Upper lobe of left lung (tissue), 6 donors: ENCODE results near the gene KNSTRN. TPM values are rescaled to one million over a fixed set of nuclear protein-coding genes. Genes with fewer than 3 reads are reported as not detected.

ENCODE experiments used
- ATAC-seq, 2 donors: fragments of 200-7000 bp; cut with Tn5 transposase; one replicate each; pipeline ENCODE4 v1.9.1; 2022; ENCODE audit warnings: mild to moderate bottlenecking in 2 of 2, moderate library complexity in 2 of 2; ENCODE audit not compliant: low FRiP score in 2 of 2
- DNase-seq, 2 donors: peaks; one replicate each; pipeline ENCODE4 v3.0.0-alpha.2; 2019 to 2020
- H3K27ac ChIP-seq, 4 donors: fragments of 200-600 bp; sonication (generic); one replicate each; pipeline ENCODE4 v1.5.1; 2016 to 2019
- H3K27me3 ChIP-seq, 4 donors: fragments of 200-600 bp; sonication (generic); one replicate each; pipeline ENCODE4 v1.5.1; 2017 to 2019
- H3K36me3 ChIP-seq, 4 donors: fragments of 200-600 bp; sonication (generic); one replicate each; pipeline ENCODE4 v1.5.1; 2016 to 2019
- H3K4me1 ChIP-seq, 4 donors: fragments of 200-600 bp; sonication (generic); one replicate each; pipeline ENCODE4 v1.5.1; 2018 to 2019
- H3K4me3 ChIP-seq, 4 donors: fragments of 200-600 bp; sonication (generic); one replicate each; pipeline ENCODE4 v1.5.1; 2017 to 2019; ENCODE audit warnings: mild to moderate bottlenecking in 2 of 4, moderate library complexity in 1 of 4
- H3K9me3 ChIP-seq, 4 donors: fragments of 200-600 bp; sonication (generic); one replicate each; pipeline ENCODE4 v1.5.1; 2018 to 2019
- CTCF ChIP-seq, 6 experiments: fragments of 450-650 bp in 4 of 6; fragments of 200-600 bp in 2 of 6; sonication (generic) in 2 of 6; IDR thresholded peaks; one replicate each; pipeline ENCODE4 v1.5.1; 2016 to 2019; ENCODE audit warnings: antibody characterized with exemption in 6 of 6
- EP300 ChIP-seq, 4 donors: sonication (generic); formaldehyde crosslinking; IDR thresholded peaks; one replicate each; pipeline ENCODE4 v1.5.1; 2017; ENCODE audit warnings: antibody characterized with exemption in 4 of 4, control low read depth in 2 of 4
- POLR2A ChIP-seq, 4 donors: fragments of 450-650 bp; IDR thresholded peaks; one replicate each; pipeline ENCODE4 v1.5.1; 2016 to 2017; ENCODE audit warnings: antibody characterized with exemption in 4 of 4, mild to moderate bottlenecking in 2 of 4
- POLR2AphosphoS5 ChIP-seq, 2 donors: sonication (generic); formaldehyde crosslinking; IDR thresholded peaks; one replicate each; pipeline ENCODE4 v1.5.1; 2017; ENCODE audit warnings: antibody characterized with exemption in 2 of 2
- WGBS, 2 donors: methylation state at CpG; one replicate each; pipeline ENCODE4 v1.1.5; 2017 to 2018; 5-methylcytosine and 5-hydroxymethylcytosine counted together
- total RNA-seq, 6 donors: library from RNA; depleted of rRNA in 4 of 6; stranded (reverse); fragments of >200 nt in 4 of 6; gene quantifications; one replicate each; pipeline versions ENCODE4 v1.1.0 to v1.2.1, GENCODE V29; 2016 to 2021
- donor health status: DM: no; HTN: no; CAD: no; lungs with moderate emphysema.
- donor health status: DM: no; HTN: yes; CAD: no; lungs with severe emphysema.

KNSTRN gene
- total RNA-seq, 6 donors from 2014 or later = 10.6 to 27.6 (median 17.3) TPM

GRCh38 chr15:40421246-40422157 lies 39.0 kb downstream of the KNSTRN start:
- peak in 1 of 4 donors; percentile 36 for TF ChIP-seq POLR2A (IDR thresholded peaks at IDR 0.05)
- no peak for TF ChIP-seq EP300 (IDR thresholded peaks at IDR 0.05)
- TF ChIP-seq POLR2AphosphoS5 (IDR thresholded peaks at IDR 0.05) = no peak
- peak; percentile 88 to 98 (median 94) for TF ChIP-seq CTCF (IDR thresholded peaks at IDR 0.05)
- Histone ChIP-seq H3K9me3 (no peaks in the 10 kb centered on the region), H3K36me3 (peaks cover 2 to 22% (median 17%) of the 10 kb centered on the region in 4 donors), H3K4me3 (no peak overlapping the region), H3K27me3 (no peaks in the 10 kb centered on the region), H3K4me1 (peaks cover 9 to 20% (median 17%) of the 10 kb centered on the region in 4 donors), H3K27ac (no peak overlapping the region)
- DNase-seq (peak; percentile 85 to 98), ATAC-seq (peak; percentile 93 to 97)
- 12 to 61% methylated on average over 4 to 31 of the region's 31 CpGs for WGBS, 2 donors

- Histone ChIP-seq H3K27ac (no peak overlapping the region), H3K27me3 (no peaks in the 10 kb centered on the region), H3K4me1 (peaks cover 9 to 20% (median 17%) of the 10 kb centered on the region in 4 donors), H3K36me3 (peaks cover 0 to 6% (median 0%) of the 10 kb centered on the region in 4 donors), H3K9me3 (no peaks in the 10 kb centered on the region), H3K4me3 (no peak overlapping the region)
- ATAC-seq (no peak), DNase-seq (no peak)
- WGBS, 2 donors = 85 to 88% methylated on average over 5 to 6 of the region's 6 CpGs
- TF ChIP-seq POLR2AphosphoS5 (IDR thresholded peaks at IDR 0.05) = no peak
- TF ChIP-seq CTCF (IDR thresholded peaks at IDR 0.05) = no peak
- TF ChIP-seq POLR2A (IDR thresholded peaks at IDR 0.05) = no peak
- no peak for TF ChIP-seq EP300 (IDR thresholded peaks at IDR 0.05)
These were observed 42.1 kb downstream of the KNSTRN start for GRCh38 chr15:40424483-40425115.

GRCh38 chr15:40425681-40426080 lies 43.2 kb downstream of the KNSTRN start:
- ATAC-seq (no peak), DNase-seq (no peak)
- Histone ChIP-seq H3K4me1 (peaks cover 9 to 16% (median 14%) of the 10 kb centered on the region in 4 donors), H3K4me3 (no peak overlapping the region), H3K27ac (no peak overlapping the region), H3K9me3 (no peaks in the 10 kb centered on the region), H3K27me3 (no peaks in the 10 kb centered on the region), H3K36me3 (peaks cover 0 to 6% (median 0%) of the 10 kb centered on the region in 4 donors)
- TF ChIP-seq CTCF (IDR thresholded peaks at IDR 0.05) (no peak), EP300 (IDR thresholded peaks at IDR 0.05) (no peak), POLR2AphosphoS5 (IDR thresholded peaks at IDR 0.05) (no peak), POLR2A (IDR thresholded peaks at IDR 0.05) (no peak)
- 95 to 99% methylated on average over 5 of the region's 5 CpGs for WGBS, 2 donors

GRCh38 chr15:40427188-40427587 lies 44.7 kb downstream of the KNSTRN start:
- no peaks in the 10 kb centered on the region for H3K9me3 ChIP-seq
- TF ChIP-seq EP300 (IDR thresholded peaks at IDR 0.05) (no peak), POLR2A (IDR thresholded peaks at IDR 0.05) (no peak), CTCF (IDR thresholded peaks at IDR 0.05) (no peak), POLR2AphosphoS5 (IDR thresholded peaks at IDR 0.05) (no peak)
- 89 to 97% methylated on average over 7 to 8 of the region's 9 CpGs for WGBS, 2 donors
- peaks cover 0 to under 1% (median 0%) of the 10 kb centered on the region in 4 donors for H3K4me1 ChIP-seq
- DNase-seq (no peak), ATAC-seq (no peak)
- no peaks in the 10 kb centered on the region for H3K27me3 ChIP-seq
- peaks cover 0 to 6% (median 0%) of the 10 kb centered on the region in 4 donors for H3K36me3 ChIP-seq
- H3K27ac ChIP-seq = no peak overlapping the region
- no peak overlapping the region for H3K4me3 ChIP-seq
